Ramos (cell line): ENCODE results near the gene KCNMB3.
"Not testable (repeated sequence)": the region's sequence is repeated elsewhere in the genome, so short reads cannot be mapped to it uniquely, and the experiment has no call there.

Source experiments
- in situ Hi-C: fragments of 300-500 bp; cut with MboI; formaldehyde crosslinking; loops from one replicate; pipeline ENCODE4 v1.14.3; 2022; ENCODE audit warnings: low sequenced_read_pairs; ENCODE audit not compliant: unreplicated experiment

KCNMB3 gene, protein sequence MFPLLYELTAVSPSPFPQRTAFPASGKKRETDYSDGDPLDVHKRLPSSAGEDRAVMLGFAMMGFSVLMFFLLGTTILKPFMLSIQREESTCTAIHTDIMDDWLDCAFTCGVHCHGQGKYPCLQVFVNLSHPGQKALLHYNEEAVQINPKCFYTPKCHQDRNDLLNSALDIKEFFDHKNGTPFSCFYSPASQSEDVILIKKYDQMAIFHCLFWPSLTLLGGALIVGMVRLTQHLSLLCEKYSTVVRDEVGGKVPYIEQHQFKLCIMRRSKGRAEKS

DNA sequence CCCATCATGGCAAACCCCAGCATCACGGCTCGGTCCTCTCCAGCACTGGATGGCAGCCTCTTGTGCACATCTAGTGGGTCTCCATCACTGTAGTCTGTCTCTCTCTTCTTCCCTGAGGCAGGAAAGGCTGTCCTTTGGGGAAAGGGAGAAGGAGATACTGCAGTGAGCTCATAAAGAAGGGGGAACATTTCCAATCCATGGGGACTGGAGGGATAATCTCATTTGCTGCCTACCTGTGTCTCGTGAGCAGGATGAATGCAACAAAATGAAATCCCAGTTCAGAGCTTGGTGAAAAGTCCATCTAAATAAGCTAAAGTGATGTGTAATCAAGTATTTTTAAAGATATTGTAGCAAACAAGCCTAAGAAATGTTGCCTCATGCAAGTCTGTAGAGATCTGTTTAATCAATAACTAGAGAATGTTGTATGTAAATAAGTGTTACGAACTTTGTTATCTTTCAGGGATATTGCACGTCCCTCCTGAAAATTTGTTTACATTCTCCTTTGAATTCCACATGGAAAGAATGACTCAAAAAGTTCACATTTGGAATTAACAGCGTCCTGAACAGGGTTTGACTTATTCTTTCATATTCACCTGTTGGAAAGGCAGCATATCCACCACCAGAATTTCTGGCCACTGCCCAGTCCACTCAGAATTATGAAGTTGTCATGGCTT, at the start of gene KCNMB3:
KCNMB3 (minus strand) TSS at position 312 of the 674 bp plus-strand sequence; CDS start at position 188, 124 bp downstream.
- in situ Hi-C loops = no loop called here

DNA sequence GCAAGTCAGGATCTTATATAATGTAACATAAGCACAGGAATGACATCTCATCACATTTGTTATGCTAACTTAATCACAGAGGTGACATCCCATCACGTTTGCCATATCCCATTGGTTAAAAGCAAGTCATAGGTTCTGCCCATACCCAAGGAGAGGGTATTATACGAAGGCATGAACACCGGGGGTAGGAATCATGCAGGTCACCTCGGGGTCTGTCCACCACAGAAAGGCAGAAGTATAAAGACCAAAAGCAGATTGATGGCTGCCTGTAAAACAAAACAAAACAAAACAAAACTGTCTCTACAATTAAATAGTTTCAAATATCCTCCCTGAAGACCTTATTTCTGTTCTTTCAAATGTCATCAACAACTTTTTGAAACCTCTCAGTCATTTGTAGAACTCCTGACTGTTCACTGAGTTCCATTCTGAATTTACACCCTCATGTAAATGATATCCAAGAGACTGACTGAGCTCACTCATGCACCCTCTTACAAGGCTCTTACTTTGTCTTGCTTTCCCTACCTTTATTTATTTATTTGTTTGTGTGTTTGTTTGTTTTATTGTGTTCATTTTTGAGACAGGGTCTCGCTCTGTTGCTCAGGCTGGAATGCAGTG, 49.2 kb upstream of the KCNMB3 start:
- in situ Hi-C loops = loop anchor here (25.0 kb wide), 1 partner anchor 863 kb away; no protein-coding TSS in a partner anchor

DNA sequence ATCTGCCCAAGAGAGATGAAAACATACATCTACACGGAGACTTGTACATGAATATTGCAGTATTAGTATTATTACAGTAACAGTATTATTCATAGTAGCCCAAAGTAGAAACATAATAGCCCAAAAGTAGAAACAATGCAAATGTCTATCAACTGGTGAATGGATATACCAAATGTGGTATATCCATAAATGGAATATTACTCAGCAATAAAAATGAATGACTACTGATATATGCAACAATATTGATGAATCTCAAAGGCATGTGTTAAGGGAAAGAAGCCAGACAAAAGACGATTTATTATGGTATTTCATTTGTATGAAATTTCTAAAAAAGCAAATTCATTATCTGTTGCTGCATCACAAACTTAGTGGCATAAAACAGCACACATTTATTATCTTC, 48.4 kb upstream of the KCNMB3 start:
- in situ Hi-C loops = no loop called here

DNA sequence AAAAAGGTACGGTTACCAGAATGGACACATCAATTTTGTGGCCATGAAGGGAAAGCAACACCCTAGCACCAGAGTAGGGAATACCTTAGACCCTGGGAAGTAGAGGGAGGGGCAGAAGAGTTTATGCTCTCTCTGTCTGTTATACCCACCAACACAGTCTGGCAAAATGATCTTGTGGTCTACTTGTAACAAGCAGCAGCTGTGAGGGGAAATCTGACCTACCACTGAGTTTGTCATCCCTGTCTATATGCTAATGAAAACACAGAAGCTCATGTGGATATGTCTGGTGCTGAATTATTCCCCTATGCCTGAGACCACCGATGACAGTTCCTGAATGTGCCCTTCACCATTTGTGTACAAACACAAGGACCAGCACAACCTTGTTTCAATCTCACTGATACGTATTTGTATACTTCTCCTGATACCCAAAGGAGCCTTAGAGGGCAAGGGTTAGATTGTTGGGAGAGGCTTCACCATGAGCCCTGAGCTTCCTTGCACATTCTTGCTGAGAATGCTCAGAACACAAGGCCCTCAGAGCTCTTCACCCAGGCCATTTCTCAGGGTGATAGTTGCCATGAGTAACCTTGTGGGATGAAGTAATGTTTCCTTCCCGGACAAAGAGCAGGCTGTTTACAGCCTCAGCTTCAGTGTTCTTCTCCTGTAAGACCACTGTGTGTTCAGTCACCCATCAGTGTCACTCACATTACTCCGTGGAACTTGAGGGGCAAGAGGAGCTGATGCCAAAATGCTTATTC, 47.2 kb upstream of the KCNMB3 start:
- in situ Hi-C loops = no loop called here

DNA sequence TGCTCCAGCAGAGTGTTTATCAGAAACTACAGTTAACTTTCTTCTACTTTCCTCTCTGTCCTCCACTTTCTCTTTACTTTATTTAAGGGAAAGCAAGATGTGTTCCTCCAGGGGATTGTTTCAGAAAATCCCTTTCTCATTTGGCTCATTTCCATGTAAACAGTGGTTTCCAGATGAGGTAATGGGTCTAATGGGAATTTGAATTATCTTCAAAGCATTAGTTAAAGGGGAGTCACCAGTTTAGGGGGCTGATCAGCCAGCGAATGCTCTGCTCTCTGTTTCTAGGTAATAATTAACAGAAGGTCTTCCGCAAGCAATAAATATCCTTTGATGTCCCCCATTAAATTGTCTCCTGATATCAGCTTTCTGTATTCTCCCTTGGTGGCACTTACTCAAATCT, 41.5 kb upstream of the KCNMB3 start:
- in situ Hi-C loops = no loop called here

DNA sequence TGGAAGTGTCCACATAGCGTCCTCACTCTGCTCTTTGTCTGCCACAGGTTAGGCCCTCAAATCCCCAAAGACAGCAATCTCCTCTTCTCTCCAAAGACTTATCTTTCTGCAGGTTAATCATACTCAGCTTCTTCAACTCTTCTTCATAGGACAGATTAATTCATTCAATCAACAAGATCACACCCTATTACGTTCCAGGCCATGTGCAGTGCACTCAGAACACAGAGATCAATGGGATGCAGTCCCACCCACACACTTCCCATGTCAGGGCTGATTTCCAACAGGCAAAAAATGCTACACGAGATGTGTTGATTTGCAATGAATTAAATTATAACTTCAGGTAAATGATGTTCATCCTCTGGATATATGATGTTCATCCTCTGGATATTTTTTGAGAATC, 38.4 kb upstream of the KCNMB3 start:
- in situ Hi-C loops = no loop called here

DNA sequence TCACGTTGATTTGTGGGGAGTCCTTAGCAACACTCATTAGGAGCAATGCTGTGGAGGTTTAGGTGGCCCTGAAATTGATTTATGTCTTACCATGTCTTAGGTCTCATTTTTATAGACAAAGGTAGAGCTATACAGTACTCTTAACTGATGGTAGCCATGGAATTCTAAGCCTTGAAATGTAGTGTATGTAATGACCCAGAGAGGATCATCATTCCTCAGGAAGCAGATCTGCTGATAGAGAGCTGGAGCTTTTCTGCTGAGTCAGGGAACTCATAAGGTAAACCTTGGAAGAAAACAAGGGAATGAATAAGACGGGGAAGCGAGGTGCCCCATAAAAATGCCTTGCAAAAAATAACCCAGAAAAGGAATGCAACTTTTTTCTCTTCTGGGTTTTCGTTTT, 37.9 kb upstream of the KCNMB3 start:
- in situ Hi-C loops = no loop called here

DNA sequence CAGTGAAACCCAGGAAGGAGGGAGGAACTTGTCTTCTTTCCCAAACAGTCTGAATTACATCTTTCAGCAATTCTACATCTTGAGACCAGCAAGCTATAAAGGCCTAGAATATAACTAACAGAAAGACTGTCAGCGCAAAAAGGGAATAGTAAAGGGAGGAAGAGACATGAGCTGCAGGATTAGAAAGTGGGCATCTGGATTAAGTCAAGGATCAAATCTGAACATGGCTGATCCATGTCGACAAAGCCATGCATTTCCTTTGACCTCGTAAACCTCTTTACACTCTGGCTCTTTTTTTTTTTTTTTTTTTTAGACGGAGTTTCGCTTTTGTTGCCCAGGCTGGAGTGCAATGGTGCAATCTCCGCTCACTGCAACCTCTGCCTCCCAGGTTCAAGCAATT, 35.4 kb upstream of the KCNMB3 start:
- in situ Hi-C loops = no loop called here

DNA sequence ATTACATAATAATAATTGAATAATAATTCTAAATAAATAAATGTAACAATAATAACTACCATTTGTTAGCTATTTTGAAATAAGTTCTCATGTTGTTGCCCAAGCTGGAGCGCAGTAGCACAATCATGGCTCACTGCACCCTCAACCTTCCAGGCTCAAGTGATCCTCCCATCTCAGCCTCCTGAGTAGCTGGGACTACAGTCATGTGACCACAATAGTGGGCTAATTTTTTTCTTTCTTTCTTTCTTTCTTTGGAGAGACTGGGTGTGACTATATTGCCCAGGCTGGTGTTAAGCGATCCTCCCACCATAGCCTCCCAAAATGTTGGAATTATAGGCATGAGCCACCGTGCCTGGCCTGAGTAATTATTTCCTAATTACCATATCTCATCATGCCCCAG, 30.9 kb upstream of the KCNMB3 start:
- in situ Hi-C loops = no loop called here

DNA sequence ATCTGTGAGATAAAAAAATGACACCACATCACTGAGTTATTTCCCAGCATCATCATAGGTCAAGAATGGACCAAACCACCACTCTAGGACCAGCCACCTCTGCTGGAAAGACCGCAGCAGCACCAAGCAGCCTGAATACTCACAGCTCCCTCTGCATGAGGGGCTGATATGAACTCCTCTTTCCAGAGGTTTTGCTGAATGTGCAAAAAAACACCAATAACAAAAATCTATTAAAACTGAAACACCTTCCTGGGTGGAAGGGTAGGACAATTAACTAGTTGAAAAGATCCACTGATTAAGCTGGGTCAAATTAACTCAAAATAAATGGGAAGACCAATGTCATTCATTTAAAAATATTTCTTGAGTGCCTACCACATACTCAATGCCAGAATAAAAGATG, 28.9 kb upstream of the KCNMB3 start:
- in situ Hi-C loops = no loop called here

DNA sequence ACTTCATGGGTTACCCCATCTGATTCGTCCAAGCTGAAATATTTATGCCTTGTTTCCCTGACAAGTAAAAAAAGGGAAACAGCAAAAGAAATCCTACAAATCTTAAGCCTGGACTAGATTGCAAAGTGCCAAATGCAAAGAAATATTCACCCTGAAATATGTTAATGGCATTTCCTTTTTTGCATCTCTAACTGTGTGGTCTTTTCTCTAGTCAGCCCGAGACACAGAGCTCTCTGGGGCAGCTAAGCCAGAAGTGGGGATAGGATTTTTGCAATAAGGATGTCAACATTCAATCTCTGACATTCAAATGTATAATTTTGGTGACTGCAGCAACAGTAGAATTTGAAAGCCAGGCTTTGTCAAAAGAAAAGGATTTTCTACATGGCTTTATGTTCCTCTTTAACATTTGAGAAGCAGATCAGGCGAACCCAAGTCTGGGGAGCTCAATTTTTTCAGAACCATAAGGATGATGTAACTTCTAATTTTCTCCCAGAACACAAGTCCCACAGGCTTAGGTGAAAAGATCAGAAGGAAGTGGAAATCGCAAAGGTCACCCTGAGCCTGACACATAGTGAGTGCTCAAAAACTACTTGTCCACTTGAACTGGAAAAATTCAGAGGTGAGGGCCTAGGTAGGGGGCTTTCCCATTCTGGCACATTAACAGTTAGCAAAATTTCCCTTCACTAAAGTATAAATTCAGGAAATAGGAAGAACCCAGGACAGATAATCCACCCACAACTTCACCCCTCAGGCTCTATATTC, 28.2 kb upstream of the KCNMB3 start:
- in situ Hi-C loops = no loop called here

DNA sequence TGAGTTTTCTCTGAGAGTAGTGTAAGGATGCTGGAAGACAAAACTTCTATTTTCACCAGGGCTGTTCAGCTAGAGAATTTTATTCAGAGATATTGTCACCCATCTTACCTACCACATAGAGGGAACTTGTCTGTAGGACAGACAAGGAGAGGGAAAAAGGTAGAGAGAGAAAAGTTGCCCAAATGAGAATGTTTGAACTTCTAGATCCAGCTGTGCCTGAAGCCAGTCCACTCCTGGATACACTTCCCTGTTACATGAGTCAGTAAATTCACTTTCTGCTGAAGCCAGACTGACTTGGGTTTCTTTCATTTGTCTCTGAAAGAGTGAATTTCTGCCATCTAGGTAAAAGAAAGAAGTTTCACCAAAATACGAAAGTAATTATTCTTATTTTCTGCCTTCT, 27.2 kb upstream of the KCNMB3 start:
- in situ Hi-C loops = no loop called here

DNA sequence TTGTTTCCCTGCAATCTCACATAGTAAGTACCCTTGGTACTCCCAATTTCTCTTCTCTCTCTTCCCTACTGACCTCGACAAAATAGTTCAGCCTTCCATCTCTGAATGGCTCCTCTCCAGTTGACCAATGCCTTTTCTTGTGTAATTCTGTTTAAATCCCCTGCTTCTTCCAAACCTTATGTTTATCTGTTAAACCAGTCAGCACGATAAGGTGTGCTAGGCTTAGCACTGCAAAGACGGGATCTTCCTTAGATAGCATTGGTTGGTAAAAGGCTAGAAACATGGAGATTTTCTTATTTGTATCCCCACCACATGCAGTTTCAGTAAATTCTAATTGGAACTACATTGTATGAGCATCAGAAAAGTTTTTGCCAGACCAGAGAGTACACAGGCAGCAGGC, 25.8 kb upstream of the KCNMB3 start:
- in situ Hi-C loops = no loop called here

DNA sequence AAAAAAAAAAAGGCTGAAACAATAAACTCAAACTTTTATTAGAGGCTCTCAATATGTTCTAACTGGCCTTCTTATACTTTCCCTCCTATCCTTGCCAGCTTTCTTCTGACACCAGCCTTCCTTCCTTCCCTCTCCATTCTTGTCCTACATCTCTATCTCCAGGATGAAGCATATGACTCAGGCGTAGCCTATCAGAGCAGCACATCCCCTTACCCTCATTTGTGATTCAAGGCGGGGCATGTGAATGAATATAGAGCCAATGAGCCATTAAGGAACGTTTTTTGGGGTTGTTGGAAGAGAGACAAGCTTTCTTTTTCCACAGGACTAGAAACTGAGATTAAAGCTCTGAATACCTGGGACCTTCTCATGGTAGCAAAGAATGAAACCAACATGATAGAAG, 25.1 kb upstream of the KCNMB3 start:
- in situ Hi-C loops = no loop called here

DNA sequence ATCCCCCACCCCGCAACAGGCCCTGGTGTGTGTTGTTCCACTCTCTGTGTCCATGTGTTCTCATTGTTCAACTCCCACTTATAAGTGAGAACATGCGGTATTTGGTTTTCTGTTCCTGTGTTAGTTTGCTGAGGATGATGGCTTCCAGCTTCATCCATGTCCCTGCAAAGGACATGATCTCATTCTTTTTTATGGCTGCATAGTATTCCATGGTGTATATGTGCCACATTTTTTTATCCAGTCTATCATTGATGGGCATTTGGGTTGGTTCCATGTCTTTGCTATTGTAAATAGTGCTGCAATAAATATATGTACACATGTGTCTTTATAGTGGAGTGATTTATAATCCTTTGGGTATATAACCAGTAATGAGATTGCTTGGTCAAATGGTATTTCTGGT, 23.5 kb upstream of the KCNMB3 start:
- in situ Hi-C loops = not testable (repeated sequence)

DNA sequence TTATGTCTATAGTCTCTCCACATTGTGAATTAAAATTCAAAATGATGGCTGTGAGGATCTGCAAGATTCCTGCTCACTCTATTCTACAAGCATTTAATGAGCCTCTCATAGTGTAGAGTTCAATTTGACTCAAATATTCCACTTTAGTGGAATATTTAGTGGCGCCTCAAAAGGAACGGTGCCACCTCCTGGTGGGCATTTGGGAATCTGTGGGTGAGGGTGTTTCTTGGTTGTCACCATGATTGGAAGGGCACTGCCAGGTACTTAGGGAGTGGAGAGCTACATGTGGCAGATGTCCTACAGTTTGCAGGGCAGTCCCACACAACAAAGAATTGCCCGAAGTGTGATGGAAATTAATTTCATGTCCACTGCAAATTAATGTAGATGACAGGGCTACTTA, 21.5 kb upstream of the KCNMB3 start:
- in situ Hi-C loops = no loop called here

DNA sequence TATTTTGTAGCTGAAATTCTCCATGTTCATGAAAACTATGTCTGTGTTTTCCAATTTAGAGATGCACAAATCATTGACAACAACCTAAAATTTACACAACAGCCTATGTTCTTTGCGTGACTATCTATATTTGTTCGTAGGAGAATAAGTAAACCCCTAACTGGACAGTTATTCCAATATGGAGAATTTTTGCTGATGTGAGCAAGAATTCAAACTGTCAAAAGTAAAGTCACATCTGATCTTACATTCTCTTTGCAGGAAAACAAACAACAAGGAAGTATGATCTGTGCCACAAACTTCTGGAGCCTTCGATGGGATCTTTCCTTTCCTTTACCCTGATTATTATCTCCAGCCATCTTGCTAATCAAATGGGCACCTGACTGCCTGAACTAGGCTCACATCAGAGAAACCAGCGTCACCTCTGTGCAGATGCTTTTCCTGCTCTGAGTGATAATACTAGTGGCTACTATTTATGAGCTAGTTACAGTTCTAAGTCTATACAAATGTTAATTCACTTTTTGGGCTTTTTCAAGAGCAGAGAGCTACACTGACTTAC, 18.3 kb upstream of the KCNMB3 start:
- in situ Hi-C loops = no loop called here

DNA sequence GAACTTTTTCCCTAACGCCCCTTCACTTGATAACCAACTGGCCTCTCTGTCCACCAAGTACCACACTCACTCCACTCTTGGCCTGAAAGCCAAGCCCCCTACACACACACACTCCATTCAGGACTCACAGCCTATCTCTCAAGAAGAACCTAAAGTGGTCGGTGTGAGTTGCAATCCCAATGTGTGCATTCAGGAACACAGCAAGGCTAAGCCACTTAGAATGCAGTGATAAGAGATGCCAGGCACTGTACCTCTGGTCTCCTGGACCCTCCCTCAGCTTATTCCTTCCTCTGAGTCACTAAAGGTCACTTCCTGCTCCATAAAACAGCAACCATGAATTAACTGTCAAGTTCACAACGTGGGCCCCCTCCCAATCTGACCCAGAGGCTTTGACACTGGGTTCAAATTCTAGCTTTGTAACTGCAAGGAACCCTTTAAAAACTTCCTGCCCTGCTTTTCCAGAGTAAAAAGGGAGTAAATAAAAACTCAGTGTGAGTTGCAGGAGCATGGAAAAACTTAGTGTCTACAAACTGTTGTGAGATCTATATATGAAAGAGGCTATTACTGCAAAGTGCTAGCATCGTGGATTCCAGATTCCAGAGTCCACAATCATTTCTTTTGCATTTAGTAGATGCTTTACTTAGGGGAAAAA, 17.6 kb upstream of the KCNMB3 start:
- in situ Hi-C loops = no loop called here

DNA sequence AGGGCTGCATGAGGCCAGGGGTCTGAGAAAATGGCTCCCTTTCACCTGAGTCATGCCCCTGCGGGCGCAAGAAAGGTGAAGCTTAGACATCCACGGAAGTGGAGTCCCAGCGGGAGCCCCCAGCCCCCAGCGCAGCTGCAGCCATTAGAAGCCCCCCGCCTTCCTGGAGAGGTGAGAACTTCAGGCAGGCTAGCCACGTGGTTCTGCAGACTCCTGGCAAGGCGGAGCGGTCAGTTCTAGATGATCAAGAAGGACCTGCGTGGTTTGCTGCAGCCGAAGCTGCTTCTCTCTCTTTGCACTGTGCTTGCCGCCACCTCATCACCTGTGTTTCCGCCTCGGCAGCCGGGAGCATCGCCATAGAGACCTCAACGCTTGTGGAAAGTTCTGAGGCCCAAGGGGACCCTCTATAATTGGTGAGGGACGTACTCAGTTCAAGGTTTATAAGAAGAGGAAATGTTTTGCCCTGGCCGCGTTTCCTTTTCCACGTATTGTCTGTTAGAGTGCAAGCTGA, 15.8 kb upstream of the KCNMB3 start:
- in situ Hi-C loops = no loop called here
